Right lobe of liver (tissue), 6 donors: ENCODE data around the gene FBRSL1. TPM values are rescaled to one million over a fixed set of nuclear protein-coding genes. Genes with fewer than 3 reads are reported as not detected.

Source experiments
- ATAC-seq, 4 donors: fragments of 200-7000 bp; cut with Tn5 transposase; one replicate each; pipeline ENCODE4 v1.9.1; 2020; ENCODE audit warnings: mild to moderate bottlenecking in 4 of 4, moderate library complexity in 4 of 4
- DNase-seq, 3 donors: peaks; one replicate each; pipeline ENCODE4 v3.0.0-alpha.2; 2020
- H3K27ac ChIP-seq, 3 donors: fragments of 200-600 bp; one replicate each; pipeline ENCODE4 v1.8.0; 2022
- H3K27me3 ChIP-seq, 2 donors: fragments of 200-600 bp; one replicate each; pipeline ENCODE4 v1.8.0; 2022
- H3K36me3 ChIP-seq, 4 donors: fragments of 200-600 bp; sonication (generic) in 1 of 4; one replicate each; pipeline versions ENCODE4 v1.5.1 to v1.8.0; 2017 to 2022; ENCODE audit warnings: control low read depth in 1 of 4
- H3K4me1 ChIP-seq, 4 donors: fragments of 200-600 bp; sonication (generic) in 1 of 4; one replicate each; pipeline versions ENCODE4 v1.5.1 to v1.8.0; 2017 to 2022; ENCODE audit warnings: control low read depth in 1 of 4
- H3K4me3 ChIP-seq, 3 donors: fragments of 200-600 bp; one replicate each; pipeline ENCODE4 v1.8.0; 2022
- H3K9me3 ChIP-seq, 4 donors: fragments of 200-600 bp; sonication (generic) in 1 of 4; one replicate each; pipeline versions ENCODE4 v1.5.1 to v1.8.0; 2017 to 2022; ENCODE audit warnings: control low read depth in 1 of 4
- POLR2A ChIP-seq: fragments of 450-650 bp; IDR thresholded peaks from one replicate; pipeline ENCODE4 v1.6.1; 2017; ENCODE audit warnings: antibody characterized with exemption, mild to moderate bottlenecking
- WGBS: methylation state at CpG from one replicate; pipeline ENCODE4 v1.1.6; 2018; ENCODE audit warnings: low coverage, low lambda C conversion rate; ENCODE audit not compliant: insufficient coverage; ENCODE audit errors: missing lambda C conversion rate; 5-methylcytosine and 5-hydroxymethylcytosine counted together
- intact Hi-C, 2 donors: fragments of 100-400 bp; cut with DNase I; formaldehyde crosslinking; loops; one replicate each; pipeline versions ENCODE4 v1.11.2 to v1.14.1; 2022
- total RNA-seq, 6 experiments: library from RNA; depleted of rRNA in 2 of 6; stranded (reverse); fragments of >200 nt in 2 of 6; fragmentation: NEBNext Ultra II Directional in 3 of 6; extraction: Animal tissue kit (Norgen Biotek cat#: 25700) in 3 of 6; gene quantifications; one replicate each; pipeline versions ENCODE4 v1.1.0 to v1.2.4, GENCODE V29; 2016 to 2023
- TF ChIP-seq, protein P1 (sequence below), 4 donors: fragments of 200-600 bp in 3 of 4; fragments of 450-650 bp in 1 of 4; IDR thresholded peaks; one replicate each; pipeline versions ENCODE4 v1.5.1 to v1.8.0; 2016 to 2022; ENCODE audit warnings: antibody characterized with exemption in 4 of 4, mild to moderate bottlenecking in 2 of 4
- donor health status: DM: no; HTN: yes; CAD: no.
- donor health status: DM: no; HTN: no; CAD: no.
- donor health status: DM: no; HTN: no; CAD: no.
- donor health status: DM: no; HTN: yes; CAD: no.
- donor health status: DM: no; HTN: yes; CAD: no.

Gene FBRSL1
- total RNA-seq, 6 experiments from 2014 or later, result 16.2 to 27.6 (median 23.3) TPM

- H3K36me3 ChIP-seq, result no peaks in the 10 kb centered on the region
- DNase-seq, result peak in 1 of 3 donors; percentile 51
Measured at GRCh38 chr12:132447327-132447720, 42.6 kb upstream of the FBRSL1 start.

GRCh38 chr12:132447731-132448462 lies 42.1 kb upstream of the FBRSL1 start:
- intact Hi-C loops, result no loop called here
- DNase-seq, result no peak
- WGBS, result 75% methylated on average over 9 of the region's 23 CpGs
- Histone ChIP-seq H3K4me3 (no peak overlapping the region), H3K27me3 (no peaks in the 10 kb centered on the region), H3K36me3 (no peaks in the 10 kb centered on the region), H3K9me3 (no peaks in the 10 kb centered on the region), H3K27ac (no peak overlapping the region), H3K4me1 (no peaks in the 10 kb centered on the region)
- ATAC-seq, result no peak
- TF ChIP-seq, protein P1, sequence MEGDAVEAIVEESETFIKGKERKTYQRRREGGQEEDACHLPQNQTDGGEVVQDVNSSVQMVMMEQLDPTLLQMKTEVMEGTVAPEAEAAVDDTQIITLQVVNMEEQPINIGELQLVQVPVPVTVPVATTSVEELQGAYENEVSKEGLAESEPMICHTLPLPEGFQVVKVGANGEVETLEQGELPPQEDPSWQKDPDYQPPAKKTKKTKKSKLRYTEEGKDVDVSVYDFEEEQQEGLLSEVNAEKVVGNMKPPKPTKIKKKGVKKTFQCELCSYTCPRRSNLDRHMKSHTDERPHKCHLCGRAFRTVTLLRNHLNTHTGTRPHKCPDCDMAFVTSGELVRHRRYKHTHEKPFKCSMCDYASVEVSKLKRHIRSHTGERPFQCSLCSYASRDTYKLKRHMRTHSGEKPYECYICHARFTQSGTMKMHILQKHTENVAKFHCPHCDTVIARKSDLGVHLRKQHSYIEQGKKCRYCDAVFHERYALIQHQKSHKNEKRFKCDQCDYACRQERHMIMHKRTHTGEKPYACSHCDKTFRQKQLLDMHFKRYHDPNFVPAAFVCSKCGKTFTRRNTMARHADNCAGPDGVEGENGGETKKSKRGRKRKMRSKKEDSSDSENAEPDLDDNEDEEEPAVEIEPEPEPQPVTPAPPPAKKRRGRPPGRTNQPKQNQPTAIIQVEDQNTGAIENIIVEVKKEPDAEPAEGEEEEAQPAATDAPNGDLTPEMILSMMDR (IDR thresholded peaks at IDR 0.05), result no peak
- TF ChIP-seq POLR2A, result no peak

More at GRCh38 chr12:132447327-132447720, 42.6 kb upstream of the FBRSL1 start:
- TF ChIP-seq POLR2A, result no peak
- TF ChIP-seq, protein P1 (IDR thresholded peaks at IDR 0.05), result no peak
- ATAC-seq, result no peak
- WGBS, result 67% methylated on average over 3 of the region's 14 CpGs
- intact Hi-C loops, result no loop called here
- no peaks in the 10 kb centered on the region for H3K27me3 ChIP-seq
- no peaks in the 10 kb centered on the region for H3K4me1 ChIP-seq
- no peaks in the 10 kb centered on the region for H3K9me3 ChIP-seq
- H3K27ac ChIP-seq, result no peak overlapping the region
- H3K4me3 ChIP-seq, result no peak overlapping the region

- ATAC-seq (no peak), DNase-seq (no peak)
- Histone ChIP-seq H3K4me1 (no peaks in the 10 kb centered on the region), H3K4me3 (no peak overlapping the region), H3K27ac (no peak overlapping the region), H3K36me3 (no peaks in the 10 kb centered on the region), H3K9me3 (no peaks in the 10 kb centered on the region), H3K27me3 (no peaks in the 10 kb centered on the region)
- TF ChIP-seq, protein P1 (IDR thresholded peaks at IDR 0.05), result no peak
- no peak for TF ChIP-seq POLR2A
- 68% methylated on average over 5 of the region's 10 CpGs for WGBS
- intact Hi-C loops, result no loop called here
Measured at GRCh38 chr12:132448463-132448820, 41.5 kb upstream of the FBRSL1 start.

DNA sequence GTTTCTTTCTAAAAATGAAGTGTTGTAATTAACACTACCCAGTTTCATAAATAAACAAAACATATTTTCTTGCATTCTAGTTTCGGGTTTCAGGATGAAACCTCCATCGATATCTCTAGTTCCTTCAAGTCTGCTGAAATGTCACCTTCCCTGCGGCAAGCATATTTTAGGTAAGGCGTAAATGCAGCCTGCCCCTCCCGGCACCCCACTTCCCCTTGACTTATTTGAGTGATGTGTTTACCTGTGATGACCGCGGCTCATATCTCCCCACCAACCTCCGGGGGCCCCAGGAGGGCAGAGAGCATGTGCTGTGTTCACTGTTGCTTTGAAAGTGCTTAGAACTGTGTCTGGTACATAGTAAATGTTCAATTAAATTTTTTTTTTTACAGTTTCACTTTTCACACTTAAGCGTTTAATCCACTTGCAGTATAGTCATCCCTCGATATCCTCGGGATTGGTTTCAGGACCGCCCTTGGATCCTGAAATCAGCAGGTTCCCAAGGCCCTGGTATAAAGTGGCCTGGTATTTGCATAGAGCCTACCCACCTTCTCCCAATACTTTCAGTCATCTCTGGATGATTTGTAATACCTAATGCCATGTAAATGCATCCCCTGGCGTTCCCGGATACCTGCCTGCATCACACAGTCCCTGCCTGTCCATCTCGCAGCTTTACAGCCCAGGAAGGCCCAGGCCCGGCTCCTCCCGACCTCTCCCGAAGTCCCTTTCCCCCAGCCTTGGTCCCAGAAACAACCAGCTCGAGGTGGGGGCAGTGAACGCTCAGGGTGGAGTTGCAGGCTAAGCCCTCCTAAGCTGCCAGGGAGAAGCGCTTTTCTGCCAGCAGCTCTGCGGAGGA lies 40.2 kb upstream of the FBRSL1 start:
- DNase-seq (peak in 1 of 3 donors; percentile 13), ATAC-seq (no peak)
- intact Hi-C loops, result no loop called here
- TF ChIP-seq, protein P1 (IDR thresholded peaks at IDR 0.05), result no peak
- no peak for TF ChIP-seq POLR2A
- H3K9me3 ChIP-seq, result no peaks in the 10 kb centered on the region
- H3K27me3 ChIP-seq, result no peaks in the 10 kb centered on the region
- H3K4me1 ChIP-seq, result no peaks in the 10 kb centered on the region
- H3K4me3 ChIP-seq, result no peak overlapping the region
- WGBS, result 53% methylated on average over 13 of the region's 22 CpGs
- no peak overlapping the region for H3K27ac ChIP-seq
- H3K36me3 ChIP-seq, result no peaks in the 10 kb centered on the region
